Breast epithelium (tissue), 4 donors: Measurements from ENCODE around the gene LONP2. TPM values are rescaled to one million over a fixed set of nuclear protein-coding genes. Genes with fewer than 3 reads are reported as not detected.
A peak's percentile ranks its signal among the peaks of the same experiment; 100 is the strongest.
"Not testable (repeated sequence)": the region's sequence is repeated elsewhere in the genome, so short reads cannot be mapped to it uniquely, and the experiment has no call there.

ENCODE experiments used
- DNase-seq, 2 donors: peaks; one replicate each; pipeline ENCODE4 v3.0.0-alpha.2; 2019; ENCODE audit warnings: low spot score in 2 of 2
- H3K27ac ChIP-seq, 2 donors: fragments of 200-600 bp; sonication (generic) in 1 of 2; one replicate each; pipeline ENCODE4 v1.5.1; 2016 to 2019; ENCODE audit warnings: mild to moderate bottlenecking in 1 of 2
- H3K27me3 ChIP-seq, 2 donors: fragments of 200-600 bp; sonication (generic) in 1 of 2; one replicate each; pipeline versions ENCODE4 v1.5.1 to v1.6.0; 2017 to 2019; ENCODE audit warnings: control low read depth in 1 of 2, mild to moderate bottlenecking in 1 of 2
- H3K36me3 ChIP-seq: fragments of 200-600 bp; one replicate; pipeline ENCODE4 v1.5.1; 2019
- H3K4me1 ChIP-seq, 2 donors: fragments of 200-600 bp; sonication (generic); one replicate each; pipeline ENCODE4 v1.5.1; 2016 to 2019; ENCODE audit warnings: control low read depth in 1 of 2
- H3K4me3 ChIP-seq, 3 donors: fragments of 200-600 bp; sonication (generic); 1 replicate in 2 of 3; 2 replicates in 1 of 3; pipeline ENCODE4 v1.5.1; 2016 to 2019; ENCODE audit warnings: mild to moderate bottlenecking in 3 of 3, moderate library complexity in 2 of 3
- H3K9me3 ChIP-seq, 2 donors: fragments of 200-600 bp; sonication (generic) in 1 of 2; one replicate each; pipeline ENCODE4 v1.5.1; 2016 to 2019; ENCODE audit warnings: control low read depth in 1 of 2
- POLR2A ChIP-seq: fragments of 450-650 bp; IDR thresholded peaks from one replicate; pipeline ENCODE4 v1.6.1; 2016; ENCODE audit warnings: antibody characterized with exemption, mild to moderate bottlenecking, moderate library complexity
- POLR2AphosphoS5 ChIP-seq, 3 donors: sonication (generic); formaldehyde crosslinking; IDR thresholded peaks; one replicate each; pipeline ENCODE4 v1.6.1; 2017; ENCODE audit warnings: antibody characterized with exemption in 3 of 3
- intact Hi-C: fragments of 100-400 bp; cut with DNase I; formaldehyde crosslinking; loops from one replicate; pipeline ENCODE4 v1.15.1; 2023; ENCODE audit warnings: low total_unique reads
- total RNA-seq, 3 donors: library from RNA; depleted of rRNA; stranded (reverse); fragments of >200 nt; gene quantifications; one replicate each; pipeline ENCODE4 v1.1.0, GENCODE V29; 2016
- TF ChIP-seq, protein P1 (sequence below), 3 donors: fragments of 450-650 bp; IDR thresholded peaks; one replicate each; pipeline ENCODE4 v1.5.1; 2016 to 2017; ENCODE audit warnings: antibody characterized with exemption in 3 of 3, mild to moderate bottlenecking in 3 of 3, moderate library complexity in 3 of 3

The LONP2 gene
- total RNA-seq, 3 donors from 2014 or later: 66.6 to 106 (median 98.9) TPM

- no peaks in the 10 kb centered on the region for H3K4me1 ChIP-seq
- no peak for TF ChIP-seq POLR2AphosphoS5 (IDR thresholded peaks at IDR 0.05)
- TF ChIP-seq, protein P1, sequence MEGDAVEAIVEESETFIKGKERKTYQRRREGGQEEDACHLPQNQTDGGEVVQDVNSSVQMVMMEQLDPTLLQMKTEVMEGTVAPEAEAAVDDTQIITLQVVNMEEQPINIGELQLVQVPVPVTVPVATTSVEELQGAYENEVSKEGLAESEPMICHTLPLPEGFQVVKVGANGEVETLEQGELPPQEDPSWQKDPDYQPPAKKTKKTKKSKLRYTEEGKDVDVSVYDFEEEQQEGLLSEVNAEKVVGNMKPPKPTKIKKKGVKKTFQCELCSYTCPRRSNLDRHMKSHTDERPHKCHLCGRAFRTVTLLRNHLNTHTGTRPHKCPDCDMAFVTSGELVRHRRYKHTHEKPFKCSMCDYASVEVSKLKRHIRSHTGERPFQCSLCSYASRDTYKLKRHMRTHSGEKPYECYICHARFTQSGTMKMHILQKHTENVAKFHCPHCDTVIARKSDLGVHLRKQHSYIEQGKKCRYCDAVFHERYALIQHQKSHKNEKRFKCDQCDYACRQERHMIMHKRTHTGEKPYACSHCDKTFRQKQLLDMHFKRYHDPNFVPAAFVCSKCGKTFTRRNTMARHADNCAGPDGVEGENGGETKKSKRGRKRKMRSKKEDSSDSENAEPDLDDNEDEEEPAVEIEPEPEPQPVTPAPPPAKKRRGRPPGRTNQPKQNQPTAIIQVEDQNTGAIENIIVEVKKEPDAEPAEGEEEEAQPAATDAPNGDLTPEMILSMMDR (IDR thresholded peaks at IDR 0.05): no peak
- TF ChIP-seq POLR2A: no peak
- H3K9me3 ChIP-seq: no peaks in the 10 kb centered on the region
- no peaks in the 10 kb centered on the region for H3K36me3 ChIP-seq
- H3K27ac ChIP-seq: no peak overlapping the region
- no peaks in the 10 kb centered on the region for H3K27me3 ChIP-seq
- intact Hi-C loops: no loop called here
- DNase-seq: no peak
- H3K4me3 ChIP-seq: no peak overlapping the region
Measured at GRCh38 chr16:48232493-48233040, 11.5 kb upstream of the LONP2 start.

DNA sequence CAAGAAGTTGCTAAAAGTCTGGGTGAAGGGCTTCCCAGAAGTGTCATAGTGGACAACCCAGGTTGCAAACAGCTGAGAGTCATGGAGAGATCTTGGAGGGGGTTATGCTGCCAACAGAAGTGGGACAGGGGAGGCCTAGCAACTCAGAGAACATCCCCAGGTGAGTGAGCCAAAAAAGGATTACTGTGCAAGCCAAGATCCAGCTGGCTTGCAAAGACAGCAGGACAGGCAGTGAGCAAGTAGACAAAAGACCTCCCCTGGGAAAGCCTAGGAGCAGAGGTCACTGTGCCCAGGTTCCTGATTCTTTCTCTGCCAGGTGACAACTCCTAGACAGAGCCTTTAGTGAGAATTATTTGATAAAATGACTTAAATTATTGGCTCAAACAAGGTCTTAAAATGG is 9.5 kb upstream of the LONP2 start:
- DNase-seq: no peak
- no peaks in the 10 kb centered on the region for H3K27me3 ChIP-seq
- intact Hi-C loops: no loop called here
- no peak overlapping the region for H3K27ac ChIP-seq
- no peak overlapping the region for H3K4me3 ChIP-seq
- H3K9me3 ChIP-seq: no peaks in the 10 kb centered on the region
- no peaks in the 10 kb centered on the region for H3K4me1 ChIP-seq
- no peaks in the 10 kb centered on the region for H3K36me3 ChIP-seq
- TF ChIP-seq, protein P1 (IDR thresholded peaks at IDR 0.05): no peak
- TF ChIP-seq POLR2AphosphoS5 (IDR thresholded peaks at IDR 0.05) (no peak), POLR2A (no peak)

DNA sequence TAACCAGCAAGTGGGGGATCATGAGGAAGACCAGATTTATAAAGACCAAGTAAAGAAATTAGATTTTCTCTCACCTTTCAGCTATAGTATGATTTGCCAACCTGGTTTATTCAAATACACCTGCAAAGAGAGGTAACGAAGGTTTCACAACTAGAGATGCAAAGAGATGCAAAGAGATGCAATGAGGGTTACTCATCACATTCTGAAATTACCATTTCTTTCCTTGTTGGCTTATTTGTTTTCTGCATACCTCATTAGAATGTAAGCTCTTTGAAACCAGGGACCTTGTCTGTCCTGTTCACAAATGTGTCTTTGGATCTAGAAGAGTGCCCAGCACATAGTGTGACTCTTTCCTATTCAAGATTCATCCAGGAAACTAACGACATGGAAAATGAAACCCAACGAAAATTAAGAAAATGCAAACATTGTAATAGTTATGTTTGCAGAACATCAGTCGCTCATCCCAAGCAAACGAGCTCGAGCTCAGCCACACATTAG is 9.0 kb upstream of the LONP2 start:
- no peaks in the 10 kb centered on the region for H3K4me1 ChIP-seq
- TF ChIP-seq POLR2AphosphoS5 (IDR thresholded peaks at IDR 0.05): no peak
- TF ChIP-seq, protein P1 (IDR thresholded peaks at IDR 0.05): no peak
- no peak for TF ChIP-seq POLR2A
- no peak overlapping the region for H3K4me3 ChIP-seq
- intact Hi-C loops: no loop called here
- peak overlapping the region in 1 of 2 donors; percentile 15 for H3K27ac ChIP-seq
- no peaks in the 10 kb centered on the region for H3K9me3 ChIP-seq
- no peaks in the 10 kb centered on the region for H3K27me3 ChIP-seq
- DNase-seq: no peak
- H3K36me3 ChIP-seq: no peaks in the 10 kb centered on the region

- Histone ChIP-seq H3K36me3 (no peaks in the 10 kb centered on the region), H3K27me3 (no peaks in the 10 kb centered on the region), H3K4me3 (no peak overlapping the region), H3K27ac (peak overlapping the region; percentile 15 to 45), H3K4me1 (no peaks in the 10 kb centered on the region), H3K9me3 (no peaks in the 10 kb centered on the region)
- no peak for DNase-seq
- TF ChIP-seq, protein P1 (IDR thresholded peaks at IDR 0.05): no peak
- TF ChIP-seq POLR2A (no peak), POLR2AphosphoS5 (IDR thresholded peaks at IDR 0.05) (no peak)
- intact Hi-C loops: no loop called here
Measured at GRCh38 chr16:48235556-48236136, 8.5 kb upstream of the LONP2 start.

GRCh38 chr16:48236286-48236685 is 7.8 kb upstream of the LONP2 start:
- H3K4me3 ChIP-seq: no peak overlapping the region
- intact Hi-C loops: no loop called here
- TF ChIP-seq POLR2A (no peak), POLR2AphosphoS5 (IDR thresholded peaks at IDR 0.05) (no peak)
- TF ChIP-seq, protein P1 (IDR thresholded peaks at IDR 0.05): no peak
- no peaks in the 10 kb centered on the region for H3K27me3 ChIP-seq
- peak overlapping the region in 1 of 2 donors; percentile 45 for H3K27ac ChIP-seq
- H3K9me3 ChIP-seq: no peaks in the 10 kb centered on the region
- no peaks in the 10 kb centered on the region for H3K4me1 ChIP-seq
- no peak for DNase-seq
- no peaks in the 10 kb centered on the region for H3K36me3 ChIP-seq

DNA sequence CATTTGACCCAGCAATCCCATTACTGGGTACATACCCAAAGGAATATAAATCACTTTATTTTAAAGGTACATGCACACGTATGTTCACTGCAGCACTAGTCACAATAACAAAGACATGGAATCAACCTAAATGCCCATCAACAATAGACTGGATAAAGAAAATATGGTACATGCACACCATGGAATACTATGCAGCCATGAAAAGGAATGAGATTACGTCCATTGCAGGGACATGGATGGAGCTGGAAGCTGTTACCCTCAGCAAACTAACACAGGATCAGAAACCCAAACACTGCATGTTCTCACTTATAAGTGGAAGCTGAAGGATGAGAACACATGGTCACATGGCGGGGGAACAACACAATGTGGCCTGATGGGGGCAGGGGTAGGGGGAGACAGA is 4.0 kb upstream of the LONP2 start:
- H3K9me3 ChIP-seq, DNase-seq, H3K27ac ChIP-seq, H3K27me3 ChIP-seq, H3K4me1 ChIP-seq, H3K4me3 ChIP-seq, H3K36me3 ChIP-seq: not testable (repeated sequence)
- intact Hi-C loops: loop anchor here (10.0 kb wide), 1 partner anchor 525 kb away; no protein-coding TSS in a partner anchor
